ENCODE results near the gene FANCE. TPM values are rescaled to one million over a fixed set of nuclear protein-coding genes. Genes with fewer than 3 reads are reported as not detected.
A peak's percentile ranks its signal among the peaks of the same experiment; 100 is the strongest.

The FANCE gene
- total RNA-seq, 2 donors from 2014 or later = 2.5 to 4.0 TPM

- intact Hi-C loops (cut with DNase I) = no loop called here
Measured at GRCh38 chr6:35477551-35478179, 25.5 kb downstream of the FANCE start.

GRCh38 chr6:35478259-35478658, 26.1 kb downstream of the FANCE start:
- intact Hi-C loops (cut with DNase I) = no loop called here
- DNase-seq (ENCODE audit: low spot score) = no peak

More at GRCh38 chr6:35477551-35478179, 25.5 kb downstream of the FANCE start:
- no peak for DNase-seq (ENCODE audit: low spot score)

- DNase-seq (ENCODE audit: low spot score) = no peak
- intact Hi-C loops (cut with DNase I) = no loop called here
Measured at GRCh38 chr6:35480176-35480575, 28.0 kb downstream of the FANCE start.

DNA sequence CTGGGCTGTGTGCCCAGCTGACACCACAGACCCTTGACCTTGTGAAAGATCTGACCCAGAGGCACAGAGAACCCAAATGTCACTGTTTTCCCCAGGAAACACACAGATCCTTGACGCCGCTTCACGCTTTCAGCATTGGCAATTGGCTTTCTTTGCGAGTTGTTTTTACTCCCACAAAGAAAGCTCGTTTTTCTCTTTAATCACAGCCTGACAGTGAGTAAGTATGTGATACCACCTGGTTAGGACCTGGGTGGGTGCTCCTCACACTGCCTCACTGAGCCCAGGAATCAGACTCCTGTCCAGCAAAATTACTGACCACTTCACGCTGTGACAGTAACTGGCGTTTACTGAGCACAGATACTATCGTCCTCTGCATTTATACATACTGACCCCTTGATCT, 29.1 kb downstream of the FANCE start:
- DNase-seq (ENCODE audit: low spot score) = no peak
- intact Hi-C loops (cut with DNase I) = no loop called here

GRCh38 chr6:35483062-35483461, 30.9 kb downstream of the FANCE start:
- intact Hi-C loops (cut with DNase I) = no loop called here
- DNase-seq (ENCODE audit: low spot score) = no peak

GRCh38 chr6:35483490-35483889, 31.4 kb downstream of the FANCE start:
- intact Hi-C loops (cut with DNase I) = no loop called here
- DNase-seq (ENCODE audit: low spot score) = peak; percentile 72

- intact Hi-C loops (cut with DNase I) = no loop called here
Measured at GRCh38 chr6:35483893-35484645, 31.9 kb downstream of the FANCE start.

GRCh38 chr6:35484921-35485392, 32.8 kb downstream of the FANCE start:
- intact Hi-C loops (cut with DNase I) = no loop called here
- DNase-seq (ENCODE audit: low spot score) = no peak

More at GRCh38 chr6:35483893-35484645, 31.9 kb downstream of the FANCE start:
- peak; percentile 56 for DNase-seq (ENCODE audit: low spot score)

- intact Hi-C loops (cut with DNase I) = no loop called here
- DNase-seq (ENCODE audit: low spot score) = no peak
Measured at GRCh38 chr6:35485402-35485877, 33.3 kb downstream of the FANCE start.

- intact Hi-C loops (cut with DNase I) = no loop called here
- DNase-seq (ENCODE audit: low spot score) = peak; percentile 87
Measured at GRCh38 chr6:35486005-35486925, 34.1 kb downstream of the FANCE start.

- no peak for DNase-seq (ENCODE audit: low spot score)
- intact Hi-C loops (cut with DNase I) = no loop called here
Measured at GRCh38 chr6:35487658-35488516, 35.7 kb downstream of the FANCE start.

- no peak for DNase-seq (ENCODE audit: low spot score)
- intact Hi-C loops (cut with DNase I) = no loop called here
Measured at GRCh38 chr6:35488517-35488862, 36.4 kb downstream of the FANCE start.

- intact Hi-C loops (cut with DNase I) = no loop called here
- no peak for DNase-seq (ENCODE audit: low spot score)
Measured at GRCh38 chr6:35489066-35489465, 36.9 kb downstream of the FANCE start.

DNA sequence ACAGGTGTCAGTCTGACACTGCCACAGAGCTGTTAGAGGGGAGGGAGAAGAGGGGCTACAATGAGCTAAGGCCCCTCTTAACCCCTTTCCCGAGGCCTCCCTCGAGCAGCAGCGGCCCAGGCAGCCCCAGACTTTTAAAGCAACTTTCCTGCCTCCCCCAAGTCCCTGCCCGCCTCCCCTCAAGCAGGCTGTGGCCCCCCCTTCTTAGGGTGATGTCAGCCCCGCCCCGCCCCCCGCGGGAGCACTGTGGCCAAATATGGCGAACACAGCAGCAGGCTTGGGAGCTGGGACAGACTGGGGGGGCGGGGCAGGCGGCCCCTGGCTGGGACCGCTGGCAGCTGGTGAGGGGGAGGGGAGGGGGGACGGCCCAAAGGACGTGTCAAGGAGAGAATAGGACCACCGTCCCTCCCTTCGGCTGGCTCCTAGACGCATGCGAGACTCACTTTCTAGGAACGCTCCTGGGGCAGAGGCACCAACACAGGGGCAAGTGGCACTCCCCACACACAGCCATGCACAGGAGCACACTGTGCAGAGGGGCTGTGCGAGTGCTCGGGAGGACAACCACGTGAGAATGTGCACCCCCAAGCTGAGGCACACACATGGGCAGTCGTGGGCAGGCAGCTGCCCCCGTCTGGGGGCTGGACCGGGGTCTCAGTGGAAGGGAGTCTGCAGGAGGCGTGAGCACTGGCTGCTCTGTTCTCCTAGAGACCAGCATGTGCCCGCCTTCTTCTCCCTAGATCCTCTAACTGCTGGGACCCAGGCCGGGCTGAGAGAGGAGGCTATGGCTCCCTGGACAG, 38.1 kb downstream of the FANCE start:
- intact Hi-C loops (cut with DNase I) = no loop called here
- DNase-seq (ENCODE audit: low spot score) = peak; percentile 94

GRCh38 chr6:35490821-35491557, 38.9 kb downstream of the FANCE start:
- no peak for DNase-seq (ENCODE audit: low spot score)
- intact Hi-C loops (cut with DNase I) = no loop called here

GRCh38 chr6:35491558-35492257, 39.6 kb downstream of the FANCE start:
- intact Hi-C loops (cut with DNase I) = no loop called here
- no peak for DNase-seq (ENCODE audit: low spot score)
